ENCODE data around the gene WDR11.

WDR11 gene

GRCh38 chr10:120945801-120946302 lies 94.7 kb downstream of the WDR11 start:
- DNase-seq (ENCODE audit: low spot score) = no peak

GRCh38 chr10:120946497-120946896 lies 95.3 kb downstream of the WDR11 start:
- no peak for DNase-seq (ENCODE audit: low spot score)

- peak; percentile 59 for DNase-seq (ENCODE audit: low spot score)
Measured at GRCh38 chr10:120948889-120949608, 97.9 kb downstream of the WDR11 start.

GRCh38 chr10:120949609-120950031 lies 98.5 kb downstream of the WDR11 start:
- DNase-seq (ENCODE audit: low spot score) = no peak

GRCh38 chr10:120950051-120950561 lies 98.9 kb downstream of the WDR11 start:
- DNase-seq (ENCODE audit: low spot score) = no peak

- DNase-seq (ENCODE audit: low spot score) = no peak
Measured at GRCh38 chr10:120951288-120951687, 100.1 kb downstream of the WDR11 start.

- no peak for DNase-seq (ENCODE audit: low spot score)
Measured at GRCh38 chr10:120953897-120954296, 102.7 kb downstream of the WDR11 start.

All from LoVo (cell line).